GM18907 (cell line): ENCODE measurements around the gene EPHA5.

Experiments
- ATAC-seq: cut with Tn5 transposase; IDR thresholded peaks from one replicate; pipeline ENCODE4 v1.9.1; 2021; ENCODE audit warnings: mild to moderate bottlenecking, moderate library complexity; ENCODE audit not compliant: unreplicated experiment

Gene EPHA5

GRCh38 chr4:65508168-65508567 is 162.1 kb downstream of the EPHA5 start:
- no peak for ATAC-seq

GRCh38 chr4:65502131-65502701 is 168.1 kb downstream of the EPHA5 start:
- ATAC-seq = no peak

- no peak for ATAC-seq
These were observed 171.7 kb downstream of the EPHA5 start for GRCh38 chr4:65498606-65499005.

- ATAC-seq = no peak
These were observed 174.8 kb downstream of the EPHA5 start for GRCh38 chr4:65495439-65495838.

GRCh38 chr4:65482410-65482809 is 187.9 kb downstream of the EPHA5 start:
- ATAC-seq = no peak

GRCh38 chr4:65472531-65472930 is 197.8 kb downstream of the EPHA5 start:
- no peak for ATAC-seq

GRCh38 chr4:65467068-65467680 is 203.1 kb downstream of the EPHA5 start:
- no peak for ATAC-seq

- ATAC-seq = no peak
These were observed 208.5 kb downstream of the EPHA5 start for GRCh38 chr4:65461781-65462180.

- no peak for ATAC-seq
These were observed 213.3 kb downstream of the EPHA5 start for GRCh38 chr4:65457011-65457410.

GRCh38 chr4:65456579-65456978 is 213.7 kb downstream of the EPHA5 start:
- ATAC-seq = no peak

GRCh38 chr4:65453398-65453797 is 216.9 kb downstream of the EPHA5 start:
- ATAC-seq = no peak

GRCh38 chr4:65450899-65451298 is 219.4 kb downstream of the EPHA5 start:
- ATAC-seq = no peak

GRCh38 chr4:65437102-65437501 is 233.2 kb downstream of the EPHA5 start:
- ATAC-seq = no peak

- no peak for ATAC-seq
These were observed 248.2 kb downstream of the EPHA5 start for GRCh38 chr4:65422109-65422508.

GRCh38 chr4:65420036-65420435 is 250.3 kb downstream of the EPHA5 start:
- no peak for ATAC-seq

- ATAC-seq = no peak
These were observed 253.4 kb downstream of the EPHA5 start for GRCh38 chr4:65416891-65417290.

- ATAC-seq = no peak
These were observed 262.8 kb downstream of the EPHA5 start for GRCh38 chr4:65407483-65407882.

GRCh38 chr4:65401083-65401482 is 269.2 kb downstream of the EPHA5 start:
- ATAC-seq = no peak

- ATAC-seq = no peak
These were observed 271.2 kb downstream of the EPHA5 start for GRCh38 chr4:65399084-65399483.

- no peak for ATAC-seq
These were observed 277.2 kb downstream of the EPHA5 start for GRCh38 chr4:65393078-65393477.

- ATAC-seq = no peak
These were observed 277.8 kb downstream of the EPHA5 start for GRCh38 chr4:65392488-65392887.

- ATAC-seq = no peak
These were observed 278.5 kb downstream of the EPHA5 start for GRCh38 chr4:65391814-65392213.

GRCh38 chr4:65391382-65391781 is 278.9 kb downstream of the EPHA5 start:
- no peak for ATAC-seq
